B cell (primary cell): ENCODE results near the gene ALDH4A1. TPM values are rescaled to one million over a fixed set of nuclear protein-coding genes. Genes with fewer than 3 reads are reported as not detected.

Experiments
- ATAC-seq: fragments of 200-7000 bp; cut with Tn5 transposase; one replicate; pipeline ENCODE4 v1.10.0; 2021; ENCODE audit warnings: low read depth, mild to moderate bottlenecking, moderate number of reproducible peaks, moderate library complexity
- CTCF ChIA-PET: fragments of 350-600 bp; sonication (Branson Sonifier 250); formaldehyde crosslinking; loops from one replicate; lab custom pipeline; 2021; ENCODE audit warnings: antibody characterized with exemption, inconsistent platforms; lab: Charles Lee
- POLR2A ChIA-PET: fragments of 350-600 bp; sonication (Branson Sonifier 250); formaldehyde crosslinking; loops from one replicate; lab custom pipeline; 2021; ENCODE audit warnings: antibody characterized with exemption; lab: Charles Lee
- DNase-seq: peaks from one replicate; pipeline ENCODE4 v3.0.0; 2013
- H2AFZ ChIP-seq: 2 replicates; pipeline ENCODE4 v1.6.1; 2012; ENCODE audit warnings: mild to moderate bottlenecking, low read depth, low read length; ENCODE audit not compliant: insufficient read depth, poor library complexity, severe bottlenecking
- H3K27ac ChIP-seq, 2 donors: 1 replicate in 1 of 2; 2 replicates in 1 of 2; pipeline ENCODE4 v1.5.1; 2012 to 2013; ENCODE audit warnings: low read length in 2 of 2, mild to moderate bottlenecking in 2 of 2, moderate library complexity in 1 of 2
- H3K27me3 ChIP-seq, 4 experiments: fragments of 200-600 bp in 1 of 4; sonication (generic) in 1 of 4; replicated peaks in 1 of 4; 1 replicate in 2 of 4; 2 replicates in 2 of 4; pipeline versions ENCODE4 v1.6.1 to v1.7.0; 2013 to 2016; ENCODE audit warnings: low read length in 3 of 4, mild to moderate bottlenecking in 2 of 4, mixed read lengths in 1 of 4, moderate library complexity in 1 of 4; ENCODE audit not compliant: insufficient read depth in 4 of 4, control insufficient read depth in 3 of 4; ENCODE audit errors: control extremely low read depth in 1 of 4
- H3K36me3 ChIP-seq, 2 experiments: replicated peaks in 1 of 2; 1 replicate in 1 of 2; 2 replicates in 1 of 2; pipeline versions ENCODE4 v1.6.1 to v1.7.1; 2013; ENCODE audit warnings: low read length in 1 of 2; ENCODE audit not compliant: insufficient read depth in 2 of 2, control insufficient read depth in 1 of 2; ENCODE audit errors: control extremely low read depth in 1 of 2, extremely low read depth in 1 of 2
- H3K4me1 ChIP-seq, 2 donors: fragments of 200-600 bp in 1 of 2; sonication (generic) in 1 of 2; 1 replicate in 1 of 2; 2 replicates in 1 of 2; pipeline versions ENCODE4 v1.5.1 to v1.6.1; 2013 to 2017; ENCODE audit warnings: low read length in 2 of 2; ENCODE audit not compliant: control insufficient read depth in 2 of 2, insufficient read depth in 2 of 2
- H3K4me2 ChIP-seq: replicated peaks from 2 replicates; pipeline ENCODE3; 2012; ENCODE audit warnings: mild to moderate bottlenecking, low read depth, low read length; ENCODE audit not compliant: poor library complexity, severe bottlenecking
- H3K4me3 ChIP-seq, 5 experiments: fragments of 200-600 bp in 1 of 5; sonication (generic) in 1 of 5; 1 replicate in 3 of 5; 2 replicates in 2 of 5; pipeline versions ENCODE4 v1.5.1 to v1.7.0; 2011 to 2016; ENCODE audit warnings: low read length in 4 of 5, mild to moderate bottlenecking in 4 of 5, low read depth in 2 of 5, control low read depth in 1 of 5, moderate library complexity in 1 of 5; ENCODE audit not compliant: insufficient read depth in 1 of 5; ENCODE audit errors: control extremely low read depth in 1 of 5, extremely low read depth in 1 of 5
- H3K79me2 ChIP-seq: fragments of 200-600 bp; sonication (generic); one replicate; pipeline ENCODE4 v1.6.0; 2016; ENCODE audit warnings: low read length; ENCODE audit not compliant: control insufficient read depth, insufficient read depth
- H3K9ac ChIP-seq: fragments of 200-600 bp; sonication (generic); 2 replicates; pipeline ENCODE4 v1.6.1; 2017; ENCODE audit warnings: mild to moderate bottlenecking, low read length, moderate library complexity
- H3K9me3 ChIP-seq, 3 donors: one replicate each; pipeline versions ENCODE4 v1.6.1 to v1.7.1; 2013; ENCODE audit warnings: low read length in 2 of 3; ENCODE audit not compliant: control insufficient read depth in 2 of 3, insufficient read depth in 1 of 3; ENCODE audit errors: control extremely low read depth in 1 of 3
- H4K20me1 ChIP-seq: 2 replicates; pipeline ENCODE4 v1.6.0; 2012; ENCODE audit warnings: mild to moderate bottlenecking, low read length; ENCODE audit not compliant: insufficient read depth, control insufficient read depth, poor library complexity, severe bottlenecking
- H3K27ac Mint-ChIP-seq: one replicate; pipeline ENCODE4 v1.8.0; 2021; ENCODE audit warnings: mixed read lengths
- H3K27me3 Mint-ChIP-seq: one replicate; pipeline ENCODE4 v1.8.0; 2021; ENCODE audit warnings: mixed read lengths
- H3K4me1 Mint-ChIP-seq: one replicate; pipeline ENCODE4 v1.8.0; 2021; ENCODE audit warnings: mixed read lengths
- H3K4me3 Mint-ChIP-seq: one replicate; pipeline ENCODE4 v1.8.0; 2021; ENCODE audit warnings: mixed read lengths
- H3K9me3 Mint-ChIP-seq: one replicate; pipeline ENCODE4 v1.8.0; 2022; ENCODE audit warnings: mixed read lengths; ENCODE audit not compliant: insufficient read depth
- EZH2 ChIP-seq: IDR thresholded peaks from 2 replicates; pipeline ENCODE4 v1.6.1; 2012; ENCODE audit warnings: borderline replicate concordance, low read depth, mild to moderate bottlenecking, moderate library complexity, low read length; ENCODE audit not compliant: insufficient read depth, poor library complexity, severe bottlenecking
- WGBS: methylation state at CpG from one replicate; pipeline ENCODE4 v1.1.5; 2013; ENCODE audit warnings: missing lambda C conversion rate; ENCODE audit not compliant: insufficient coverage; 5-methylcytosine and 5-hydroxymethylcytosine counted together
- intact Hi-C: fragments of 100-400 bp; cut with micrococcal nuclease; formaldehyde crosslinking; loops from one replicate; pipeline ENCODE4 v1.10.0; 2022
- polyA plus RNA-seq: library from polyadenylated mRNA; depleted of rRNA; stranded (reverse); fragments of >200 nt; gene quantifications from 2 replicates; pipeline ENCODE4 v1.2.3, GENCODE V29; 2012
- total RNA-seq, 2 donors: library from RNA; stranded (reverse); fragments of 120-200 nt in 1 of 2; gene quantifications; 1 replicate in 1 of 2; 2 replicates in 1 of 2; pipeline versions ENCODE4 v1.2.3 to v1.2.4, GENCODE V29; 2013 to 2022
- TF ChIP-seq, protein P1 (sequence below): fragments of 200-600 bp; IDR thresholded peaks from one replicate; pipeline ENCODE4 v1.8.0; 2022; ENCODE audit warnings: antibody characterized with exemption, mild to moderate bottlenecking

ALDH4A1 gene
- total and polyA plus RNA-seq, 2 donors (not counting 1 experiment from before 2014, with no cell fraction given): 2.7 to 3.4 TPM

DNA sequence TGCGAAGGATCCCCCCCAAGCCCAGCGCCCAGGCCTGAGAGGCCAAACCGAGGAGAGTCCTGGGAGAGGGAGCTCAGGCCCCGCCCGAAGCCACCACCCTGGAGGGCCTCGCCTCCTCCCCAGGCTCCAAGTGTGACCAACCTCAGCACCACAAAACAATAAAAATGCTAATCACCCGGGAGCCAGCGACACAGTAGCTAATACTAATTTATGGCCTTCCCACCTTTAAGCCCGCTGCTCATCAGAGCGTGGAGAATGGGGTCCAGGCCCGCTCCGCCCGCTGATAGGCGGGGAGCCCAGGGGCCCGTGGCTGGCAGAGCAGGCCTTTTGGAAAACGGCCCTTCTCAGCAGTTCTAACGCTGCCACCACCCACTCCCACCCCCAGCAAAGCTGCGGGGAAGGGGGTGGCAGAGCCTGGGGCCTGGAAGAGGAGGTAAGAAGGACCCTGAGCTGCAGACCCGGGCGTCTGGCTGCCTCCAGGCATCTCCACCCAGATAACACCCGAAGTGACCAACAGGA, 22.5 kb downstream of the ALDH4A1 start:
- H3K4me3 ChIP-seq: no peak overlapping the region
- Mint-ChIP-seq H3K27ac (no peak overlapping the region), H3K4me1 (no peaks in the 10 kb centered on the region), H3K4me3 (no peak overlapping the region), H3K27me3 (no peaks in the 10 kb centered on the region), H3K9me3 (no peaks in the 10 kb centered on the region)
- POLR2A ChIA-PET: no interaction called here
- no peaks in the 10 kb centered on the region for H3K36me3 ChIP-seq
- no peak overlapping the region for H2AFZ ChIP-seq
- no peak for TF ChIP-seq EZH2
- TF ChIP-seq, protein P1, sequence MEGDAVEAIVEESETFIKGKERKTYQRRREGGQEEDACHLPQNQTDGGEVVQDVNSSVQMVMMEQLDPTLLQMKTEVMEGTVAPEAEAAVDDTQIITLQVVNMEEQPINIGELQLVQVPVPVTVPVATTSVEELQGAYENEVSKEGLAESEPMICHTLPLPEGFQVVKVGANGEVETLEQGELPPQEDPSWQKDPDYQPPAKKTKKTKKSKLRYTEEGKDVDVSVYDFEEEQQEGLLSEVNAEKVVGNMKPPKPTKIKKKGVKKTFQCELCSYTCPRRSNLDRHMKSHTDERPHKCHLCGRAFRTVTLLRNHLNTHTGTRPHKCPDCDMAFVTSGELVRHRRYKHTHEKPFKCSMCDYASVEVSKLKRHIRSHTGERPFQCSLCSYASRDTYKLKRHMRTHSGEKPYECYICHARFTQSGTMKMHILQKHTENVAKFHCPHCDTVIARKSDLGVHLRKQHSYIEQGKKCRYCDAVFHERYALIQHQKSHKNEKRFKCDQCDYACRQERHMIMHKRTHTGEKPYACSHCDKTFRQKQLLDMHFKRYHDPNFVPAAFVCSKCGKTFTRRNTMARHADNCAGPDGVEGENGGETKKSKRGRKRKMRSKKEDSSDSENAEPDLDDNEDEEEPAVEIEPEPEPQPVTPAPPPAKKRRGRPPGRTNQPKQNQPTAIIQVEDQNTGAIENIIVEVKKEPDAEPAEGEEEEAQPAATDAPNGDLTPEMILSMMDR: no peak
- no peak overlapping the region for H3K9ac ChIP-seq
- no peaks in the 10 kb centered on the region for H3K79me2 ChIP-seq
- H3K4me2 ChIP-seq: no peak overlapping the region
- WGBS: 89% methylated on average over 16 of the region's 21 CpGs
- intact Hi-C loops: no loop called here
- no peaks in the 10 kb centered on the region for H3K9me3 ChIP-seq
- no peaks in the 10 kb centered on the region for H3K27me3 ChIP-seq
- DNase-seq (no peak), ATAC-seq (no peak)
- no peaks in the 10 kb centered on the region for H3K4me1 ChIP-seq
- no peaks in the 10 kb centered on the region for H4K20me1 ChIP-seq
- CTCF ChIA-PET: no interaction called here
- H3K27ac ChIP-seq: no peak overlapping the region

DNA sequence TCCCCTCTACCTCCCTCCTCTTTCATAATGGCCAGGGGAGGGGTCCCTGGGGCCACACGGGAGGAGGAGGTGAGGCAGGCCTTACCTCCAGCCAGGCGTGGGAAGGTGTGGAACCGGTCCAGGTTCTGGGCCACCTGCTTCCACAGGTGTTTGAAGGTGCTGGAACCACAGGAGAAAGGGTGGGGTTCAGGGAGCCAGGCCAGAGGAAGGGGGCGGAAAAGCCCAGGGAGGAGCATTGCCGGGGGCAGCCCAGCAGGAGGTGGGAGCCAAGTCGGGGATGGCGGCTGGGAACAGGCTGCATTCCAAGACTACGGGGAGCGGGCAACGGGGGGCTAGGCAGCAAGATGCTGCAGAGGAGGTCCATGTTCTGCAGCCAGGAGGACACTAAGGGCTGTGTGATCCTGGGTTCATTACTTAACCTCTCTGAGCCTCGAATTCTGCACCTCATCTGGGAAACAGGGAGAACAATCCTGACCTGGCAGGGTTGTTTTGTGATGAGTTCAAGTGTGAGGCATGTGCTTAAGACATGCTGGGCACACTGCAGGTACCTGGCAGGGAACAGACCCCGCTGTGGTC, 23.1 kb downstream of the ALDH4A1 start:
- no peak overlapping the region for H3K4me3 Mint-ChIP-seq

More for the DNA sequence above, 23.1 kb downstream of the ALDH4A1 start:
- Mint-ChIP-seq H3K9me3 (no peaks in the 10 kb centered on the region), H3K27ac (no peak overlapping the region), H3K27me3 (no peaks in the 10 kb centered on the region), H3K4me1 (no peaks in the 10 kb centered on the region)
- Histone ChIP-seq H3K36me3 (no peaks in the 10 kb centered on the region), H2AFZ (no peak overlapping the region), H3K27ac (no peak overlapping the region), H3K4me2 (no peak overlapping the region), H3K9me3 (no peaks in the 10 kb centered on the region), H3K27me3 (no peaks in the 10 kb centered on the region), H3K4me3 (no peak overlapping the region), H3K4me1 (no peaks in the 10 kb centered on the region), H3K9ac (no peak overlapping the region), H4K20me1 (no peaks in the 10 kb centered on the region), H3K79me2 (no peaks in the 10 kb centered on the region)
- no peak for DNase-seq
- ATAC-seq: no peak
- WGBS: 93% methylated on average over 12 of the region's 12 CpGs
- intact Hi-C loops: no loop called here
- ChIA-PET CTCF (interaction anchor here (1.4 kb wide), 1 partner anchor 17 kb away, joined by 3 read pairs; no protein-coding TSS in a partner anchor), POLR2A (no interaction called here)
- TF ChIP-seq EZH2: no peak
- TF ChIP-seq, protein P1: no peak
